ENCODE results near the gene CDHR2.

Gene CDHR2, protein sequence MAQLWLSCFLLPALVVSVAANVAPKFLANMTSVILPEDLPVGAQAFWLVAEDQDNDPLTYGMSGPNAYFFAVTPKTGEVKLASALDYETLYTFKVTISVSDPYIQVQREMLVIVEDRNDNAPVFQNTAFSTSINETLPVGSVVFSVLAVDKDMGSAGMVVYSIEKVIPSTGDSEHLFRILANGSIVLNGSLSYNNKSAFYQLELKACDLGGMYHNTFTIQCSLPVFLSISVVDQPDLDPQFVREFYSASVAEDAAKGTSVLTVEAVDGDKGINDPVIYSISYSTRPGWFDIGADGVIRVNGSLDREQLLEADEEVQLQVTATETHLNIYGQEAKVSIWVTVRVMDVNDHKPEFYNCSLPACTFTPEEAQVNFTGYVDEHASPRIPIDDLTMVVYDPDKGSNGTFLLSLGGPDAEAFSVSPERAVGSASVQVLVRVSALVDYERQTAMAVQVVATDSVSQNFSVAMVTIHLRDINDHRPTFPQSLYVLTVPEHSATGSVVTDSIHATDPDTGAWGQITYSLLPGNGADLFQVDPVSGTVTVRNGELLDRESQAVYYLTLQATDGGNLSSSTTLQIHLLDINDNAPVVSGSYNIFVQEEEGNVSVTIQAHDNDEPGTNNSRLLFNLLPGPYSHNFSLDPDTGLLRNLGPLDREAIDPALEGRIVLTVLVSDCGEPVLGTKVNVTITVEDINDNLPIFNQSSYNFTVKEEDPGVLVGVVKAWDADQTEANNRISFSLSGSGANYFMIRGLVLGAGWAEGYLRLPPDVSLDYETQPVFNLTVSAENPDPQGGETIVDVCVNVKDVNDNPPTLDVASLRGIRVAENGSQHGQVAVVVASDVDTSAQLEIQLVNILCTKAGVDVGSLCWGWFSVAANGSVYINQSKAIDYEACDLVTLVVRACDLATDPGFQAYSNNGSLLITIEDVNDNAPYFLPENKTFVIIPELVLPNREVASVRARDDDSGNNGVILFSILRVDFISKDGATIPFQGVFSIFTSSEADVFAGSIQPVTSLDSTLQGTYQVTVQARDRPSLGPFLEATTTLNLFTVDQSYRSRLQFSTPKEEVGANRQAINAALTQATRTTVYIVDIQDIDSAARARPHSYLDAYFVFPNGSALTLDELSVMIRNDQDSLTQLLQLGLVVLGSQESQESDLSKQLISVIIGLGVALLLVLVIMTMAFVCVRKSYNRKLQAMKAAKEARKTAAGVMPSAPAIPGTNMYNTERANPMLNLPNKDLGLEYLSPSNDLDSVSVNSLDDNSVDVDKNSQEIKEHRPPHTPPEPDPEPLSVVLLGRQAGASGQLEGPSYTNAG (N-terminal part only)

DNA sequence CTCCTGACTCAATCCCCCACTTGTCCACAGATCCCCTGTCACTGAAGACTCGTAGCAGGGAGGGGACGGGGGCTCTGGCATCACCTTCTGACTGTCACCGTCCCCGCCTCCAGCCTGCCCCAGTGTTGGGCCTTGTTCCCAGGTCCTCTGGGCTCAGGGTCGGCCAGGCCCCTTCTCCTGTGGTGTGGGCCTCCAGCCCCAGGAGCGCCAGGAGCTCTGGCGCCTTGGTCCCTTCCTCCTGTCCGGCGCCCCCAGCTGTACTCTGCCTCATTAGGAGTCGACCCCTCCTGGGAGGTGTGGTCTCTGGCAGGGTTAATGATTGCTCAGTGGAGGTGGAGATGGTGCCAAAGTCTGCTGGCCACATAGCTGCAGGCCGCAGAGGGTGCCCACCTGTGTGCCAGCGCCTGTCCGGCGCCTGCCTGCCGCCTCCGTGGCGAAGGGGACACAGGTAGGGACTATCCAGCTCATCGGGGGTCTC lies at the start of gene CDHR2:
CDHR2 (plus strand) TSS at position 376 of the 478 bp plus-strand sequence. CDS start 16,011 bp downstream, outside the sequence.
- no peak for DNase-seq (ENCODE audit: low spot score)
- TF ChIP-seq, protein P1, sequence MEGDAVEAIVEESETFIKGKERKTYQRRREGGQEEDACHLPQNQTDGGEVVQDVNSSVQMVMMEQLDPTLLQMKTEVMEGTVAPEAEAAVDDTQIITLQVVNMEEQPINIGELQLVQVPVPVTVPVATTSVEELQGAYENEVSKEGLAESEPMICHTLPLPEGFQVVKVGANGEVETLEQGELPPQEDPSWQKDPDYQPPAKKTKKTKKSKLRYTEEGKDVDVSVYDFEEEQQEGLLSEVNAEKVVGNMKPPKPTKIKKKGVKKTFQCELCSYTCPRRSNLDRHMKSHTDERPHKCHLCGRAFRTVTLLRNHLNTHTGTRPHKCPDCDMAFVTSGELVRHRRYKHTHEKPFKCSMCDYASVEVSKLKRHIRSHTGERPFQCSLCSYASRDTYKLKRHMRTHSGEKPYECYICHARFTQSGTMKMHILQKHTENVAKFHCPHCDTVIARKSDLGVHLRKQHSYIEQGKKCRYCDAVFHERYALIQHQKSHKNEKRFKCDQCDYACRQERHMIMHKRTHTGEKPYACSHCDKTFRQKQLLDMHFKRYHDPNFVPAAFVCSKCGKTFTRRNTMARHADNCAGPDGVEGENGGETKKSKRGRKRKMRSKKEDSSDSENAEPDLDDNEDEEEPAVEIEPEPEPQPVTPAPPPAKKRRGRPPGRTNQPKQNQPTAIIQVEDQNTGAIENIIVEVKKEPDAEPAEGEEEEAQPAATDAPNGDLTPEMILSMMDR (IDR thresholded peaks at IDR 0.05; ENCODE audit: extremely low read depth, missing control alignments) = no peak

DNA sequence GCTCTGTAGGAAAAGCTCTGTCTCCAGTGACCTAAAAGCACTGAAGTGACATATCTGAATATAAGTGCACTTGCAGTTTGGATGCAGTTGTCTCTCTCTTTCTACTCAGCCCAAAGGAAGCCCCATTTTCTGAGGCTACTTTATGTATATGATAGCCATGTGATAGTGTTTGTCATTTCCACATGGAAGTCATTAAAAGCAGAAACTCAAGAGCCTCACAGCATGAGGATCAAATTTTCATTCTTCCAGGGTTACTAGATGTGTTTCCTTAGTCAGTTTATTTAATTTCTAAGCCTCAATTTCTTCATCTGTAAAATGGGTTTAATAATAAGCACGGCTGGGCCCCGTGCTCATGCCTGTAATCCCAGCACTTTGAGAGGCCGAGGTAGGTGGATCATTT lies 48.6 kb upstream of the CDHR2 start:
- TF ChIP-seq, protein P1 (IDR thresholded peaks at IDR 0.05; ENCODE audit: extremely low read depth, missing control alignments) = no peak
- DNase-seq (ENCODE audit: low spot score) = no peak

GRCh38 chr5:176501333-176501732 lies 47.8 kb upstream of the CDHR2 start:
- DNase-seq (ENCODE audit: low spot score) = no peak
- TF ChIP-seq, protein P1 (IDR thresholded peaks at IDR 0.05; ENCODE audit: extremely low read depth, missing control alignments) = no peak

DNA sequence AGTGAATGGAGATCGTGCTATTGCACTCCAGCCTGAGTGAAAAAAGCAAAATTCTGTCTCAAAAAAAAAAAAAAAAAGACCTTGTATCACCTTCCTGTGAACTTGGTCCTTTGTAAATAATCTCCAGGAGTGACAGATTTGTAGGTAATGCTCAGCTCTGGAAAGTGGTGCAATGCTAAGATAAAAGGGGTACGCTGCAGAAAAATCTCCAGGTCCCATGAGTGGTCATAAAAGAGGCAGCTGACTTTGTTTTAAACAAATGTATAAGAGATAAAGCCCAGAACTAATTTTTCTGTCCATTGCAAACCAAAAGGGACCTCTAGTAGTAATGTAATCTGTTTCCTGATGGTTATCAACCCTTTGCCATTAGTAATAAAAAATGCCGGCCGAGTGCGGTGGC lies 45.6 kb upstream of the CDHR2 start:
- DNase-seq (ENCODE audit: low spot score) = no peak
- TF ChIP-seq, protein P1 (IDR thresholded peaks at IDR 0.05; ENCODE audit: extremely low read depth, missing control alignments) = no peak

DNA sequence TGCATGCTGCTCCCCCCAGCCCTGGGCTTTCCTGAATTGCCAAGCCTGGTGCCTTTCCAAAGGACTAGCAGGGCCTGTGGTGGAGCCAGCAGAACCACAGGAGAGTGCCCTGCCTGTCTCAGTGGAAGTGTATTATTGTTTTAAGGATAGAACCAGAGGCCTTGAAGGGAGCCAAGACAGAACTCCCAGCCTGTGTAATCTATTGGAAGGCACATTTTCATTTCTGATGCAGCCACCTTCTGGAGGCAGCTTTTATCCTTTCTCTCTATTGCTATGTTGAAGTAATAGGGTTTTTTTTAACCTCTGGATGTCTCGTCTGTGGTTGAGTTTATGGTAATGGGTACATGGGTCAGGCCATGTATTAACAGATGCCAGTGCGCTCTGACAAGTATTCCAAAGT lies 41.2 kb upstream of the CDHR2 start:
- DNase-seq (ENCODE audit: low spot score) = no peak

DNA sequence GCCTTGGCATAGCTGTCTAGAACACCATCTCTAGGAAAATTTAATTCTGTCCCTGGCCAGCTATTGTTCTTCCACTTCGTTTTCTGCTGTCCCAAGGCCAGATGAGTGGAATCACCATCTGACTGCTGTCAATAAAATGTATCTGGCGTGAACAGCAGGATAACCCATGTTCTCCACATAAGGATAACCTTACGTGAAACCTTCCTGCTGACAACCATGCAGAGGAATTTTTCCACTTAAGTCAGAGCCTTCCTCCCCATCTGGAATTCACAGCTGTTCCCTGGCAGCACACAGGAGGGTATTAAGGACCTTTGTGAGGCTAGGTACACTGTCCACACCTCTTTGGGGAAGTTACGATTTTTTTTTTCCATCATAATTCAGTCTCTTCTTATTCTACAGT lies 40.5 kb upstream of the CDHR2 start:
- TF ChIP-seq, protein P1 (IDR thresholded peaks at IDR 0.05; ENCODE audit: extremely low read depth, missing control alignments) = no peak
- DNase-seq (ENCODE audit: low spot score) = no peak

More for the DNA sequence above, 41.2 kb upstream of the CDHR2 start:
- TF ChIP-seq, protein P1 (IDR thresholded peaks at IDR 0.05; ENCODE audit: extremely low read depth, missing control alignments) = no peak
